ENCODE results near the gene TEDC2. TPM values are rescaled to one million over a fixed set of nuclear protein-coding genes. Genes with fewer than 3 reads are reported as not detected.

The TEDC2 gene
- total and polyA plus RNA-seq, 9 of the 15 experiments (the other 6 are each of a cell fraction or from before 2014, with no cell fraction given), result 0.75 to 57.0 (median 17.6) TPM

GRCh38 chr16:2429034-2429770, 30.7 kb upstream of the TEDC2 start, which contains the start of gene CCNF (continued):
- TF ChIP-seq RREB1 (CRISPR knock-in tag; IDR thresholded peaks at IDR 0.05) (0 out of 2 replicates have a peak, but pooled peaks have one; percentile 38), KDM5B (IDR thresholded peaks at IDR 0.05; ENCODE audit: insufficient replicate concordance, low read depth, low read length) (peak; percentile 61), HNRNPL (IDR thresholded peaks at IDR 0.05; ENCODE audit: low read depth, low read length) (peak; percentile 55; the same call in 1 of the 2 replicates), ZNF436 (CRISPR knock-in tag; IDR thresholded peaks at IDR 0.05) (no peak), POLR2G (IDR thresholded peaks at IDR 0.05; ENCODE audit: low read depth, low read length) (peak; percentile 90), ASH1L (IDR thresholded peaks at IDR 0.05; ENCODE audit: borderline replicate concordance, low read depth, partially characterized antibody) (peak; percentile 82), TEAD1 (CRISPR knock-in tag; IDR thresholded peaks at IDR 0.05) (peak in 1 of 2 experiments; percentile 49; a peak in 1 of 4 replicates), RBFOX2 (IDR thresholded peaks at IDR 0.05; ENCODE audit: low read depth, low read length) (peak; percentile 91), HBP1 (CRISPR knock-in tag; IDR thresholded peaks at IDR 0.05) (0 out of 2 replicates have a peak, but pooled peaks have one; percentile 12), ZNF551 (CRISPR knock-in tag; IDR thresholded peaks at IDR 0.05) (no peak), ERF (CRISPR knock-in tag; IDR thresholded peaks at IDR 0.05) (peak; percentile 72; the same call in 1 of the 2 replicates), VEZF1 (CRISPR knock-in tag; IDR thresholded peaks at IDR 0.05) (peak; percentile 98), RBM15 (IDR thresholded peaks at IDR 0.05; ENCODE audit: insufficient read depth, low read length) (no peak), TAF1 (IDR thresholded peaks at IDR 0.05; ENCODE audit: control insufficient read depth, extremely low read depth, insufficient read depth, low read length, severe bottlenecking) (peak; percentile 35), KAT7 (CRISPR knock-in tag; IDR thresholded peaks at IDR 0.05; ENCODE audit: borderline replicate concordance) (0 out of 2 replicates have a peak, but pooled peaks have one; percentile 72), CBX2 (IDR thresholded peaks at IDR 0.05; ENCODE audit: insufficient read depth, low read length, poor library complexity, severe bottlenecking) (no peak), RBBP5 (IDR thresholded peaks at IDR 0.05; ENCODE audit: borderline replicate concordance, insufficient read depth, low read length, poor library complexity, severe bottlenecking) (peak; percentile 15)

All from K562 (cell line).